ENCODE data around the gene TMED10. TPM values are rescaled to one million over a fixed set of nuclear protein-coding genes. Genes with fewer than 3 reads are reported as not detected.

Gene TMED10
- polyA plus RNA-seq, 1 donor from 2014 or later, result 146 TPM

GRCh38 chr14:75158843-75159614 lies 17.4 kb downstream of the TMED10 start:
- no peaks in the 10 kb centered on the region for H3K27me3 ChIP-seq (ENCODE audit: insufficient read depth, low read depth, low read length)
- no peak overlapping the region for H3K4me3 ChIP-seq (ENCODE audit: low read length)
- no peak overlapping the region for H2AFZ ChIP-seq (ENCODE audit: low read depth, low read length)
- H3K9me3 ChIP-seq (ENCODE audit: low read length), result no peaks in the 10 kb centered on the region
- no peak overlapping the region for H3K4me2 ChIP-seq (ENCODE audit: low read length)
- H3K9me2 ChIP-seq (ENCODE audit: insufficient read depth, low read length), result no peaks in the 10 kb centered on the region
- H3F3A ChIP-seq (ENCODE audit: insufficient read depth, low read length, poor library complexity, severe bottlenecking), result no peaks in the 10 kb centered on the region
- H4K20me1 ChIP-seq (ENCODE audit: insufficient read depth), result no peaks in the 10 kb centered on the region
- H3K9ac ChIP-seq (ENCODE audit: low read length), result no peak overlapping the region
- no peak overlapping the region for H3K27ac ChIP-seq (ENCODE audit: low read length)
- H3K79me2 ChIP-seq (replicated peaks; ENCODE audit: insufficient read depth, low read length), result peaks cover 19% of the 10 kb centered on the region
- no peaks in the 10 kb centered on the region for H3K36me3 ChIP-seq (ENCODE audit: insufficient read depth, low read length)
- TF ChIP-seq TAF1 (IDR thresholded peaks at IDR 0.05; ENCODE audit: low read depth), result no peak
- TF ChIP-seq RAD21 (conservative IDR thresholded peaks at IDR 0.05), result no peak
- no peak for TF ChIP-seq REST (IDR thresholded peaks at IDR 0.05; ENCODE audit: borderline replicate concordance)
- TF ChIP-seq POLR2AphosphoS5 (IDR thresholded peaks at IDR 0.05), result no peak
- TF ChIP-seq MXI1 (conservative IDR thresholded peaks at IDR 0.05; ENCODE audit: poor library complexity, severe bottlenecking), result no peak
- no peak for TF ChIP-seq EZH2 (IDR thresholded peaks at IDR 0.05; ENCODE audit: borderline replicate concordance, insufficient read depth, low read length, poor library complexity, severe bottlenecking)
- no peak for TF ChIP-seq EP300 (conservative IDR thresholded peaks at IDR 0.05; ENCODE audit: poor library complexity, severe bottlenecking)
- TF ChIP-seq SMC3 (conservative IDR thresholded peaks at IDR 0.05; ENCODE audit: poor library complexity), result no peak
- no peak for TF ChIP-seq CTCF (IDR thresholded peaks at IDR 0.05; ENCODE audit: poor library complexity, severe bottlenecking)

DNA sequence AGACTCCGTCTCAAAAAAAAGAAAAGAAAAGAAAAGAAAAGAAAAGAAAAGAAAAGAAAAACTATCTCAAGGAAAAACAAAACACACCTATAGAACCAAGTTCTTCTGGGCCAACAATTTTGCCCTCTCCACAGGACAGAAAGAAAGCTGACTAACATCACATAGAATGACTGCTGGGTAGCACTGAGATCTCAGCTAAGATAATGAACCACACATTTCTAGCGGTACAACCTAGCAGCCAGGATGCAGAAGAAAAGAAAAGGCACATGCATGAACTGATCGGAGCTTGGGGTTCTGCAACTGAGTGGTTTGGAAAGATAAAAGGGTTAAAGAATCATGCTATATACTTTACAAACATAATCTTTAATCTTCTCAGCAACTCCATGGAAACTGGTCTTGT lies 19.5 kb downstream of the TMED10 start:
- TF ChIP-seq MXI1 (conservative IDR thresholded peaks at IDR 0.05; ENCODE audit: poor library complexity, severe bottlenecking) (no peak), EP300 (conservative IDR thresholded peaks at IDR 0.05; ENCODE audit: poor library complexity, severe bottlenecking) (no peak), SMC3 (conservative IDR thresholded peaks at IDR 0.05; ENCODE audit: poor library complexity) (no peak), RAD21 (conservative IDR thresholded peaks at IDR 0.05) (no peak), POLR2AphosphoS5 (IDR thresholded peaks at IDR 0.05) (no peak), REST (IDR thresholded peaks at IDR 0.05; ENCODE audit: borderline replicate concordance) (no peak), CTCF (IDR thresholded peaks at IDR 0.05; ENCODE audit: poor library complexity, severe bottlenecking) (no peak), TAF1 (IDR thresholded peaks at IDR 0.05; ENCODE audit: low read depth) (no peak), EZH2 (IDR thresholded peaks at IDR 0.05; ENCODE audit: borderline replicate concordance, insufficient read depth, low read length, poor library complexity, severe bottlenecking) (no peak)
- no peak overlapping the region for H3K4me3 ChIP-seq (ENCODE audit: low read length)
- no peak overlapping the region for H3K9ac ChIP-seq (ENCODE audit: low read length)
- H3K27me3 ChIP-seq (ENCODE audit: insufficient read depth, low read depth, low read length), result no peaks in the 10 kb centered on the region
- no peak overlapping the region for H3K4me2 ChIP-seq (ENCODE audit: low read length)
- H3K9me2 ChIP-seq (ENCODE audit: insufficient read depth, low read length), result no peaks in the 10 kb centered on the region
- no peaks in the 10 kb centered on the region for H3F3A ChIP-seq (ENCODE audit: insufficient read depth, low read length, poor library complexity, severe bottlenecking)
- no peaks in the 10 kb centered on the region for H4K20me1 ChIP-seq (ENCODE audit: insufficient read depth)
- H3K27ac ChIP-seq (ENCODE audit: low read length), result no peak overlapping the region
- no peak overlapping the region for H2AFZ ChIP-seq (ENCODE audit: low read depth, low read length)
- peaks cover 4% of the 10 kb centered on the region for H3K79me2 ChIP-seq (replicated peaks; ENCODE audit: insufficient read depth, low read length)
- H3K9me3 ChIP-seq (ENCODE audit: low read length), result no peaks in the 10 kb centered on the region
- no peaks in the 10 kb centered on the region for H3K36me3 ChIP-seq (ENCODE audit: insufficient read depth, low read length)
